ENCODE data around the gene COL4A4. TPM values are rescaled to one million over a fixed set of nuclear protein-coding genes. Genes with fewer than 3 reads are reported as not detected.

COL4A4 gene
- total RNA-seq, 5 donors from 2014 or later (not counting 1 experiment from before 2014, with no cell fraction given) = 0.08 to 0.28 (median 0.20) TPM

GRCh38 chr2:227054006-227054405 lies 110.0 kb downstream of the COL4A4 start:
- no peak overlapping the region for H3K4me3 Mint-ChIP-seq
- POLR2A ChIA-PET = no interaction called here
- Histone ChIP-seq H3K27me3 (replicated peaks in 1 of 2; ENCODE audit: control insufficient read depth in 2 of 2, extremely low read depth in 1 of 2, insufficient read depth in 2 of 2, low read length in 1 of 2) (peaks cover 0 to 3% of the 10 kb centered on the region in 2 experiments), H3K36me3 (ENCODE audit: control insufficient read depth in 2 of 2, extremely low read depth in 1 of 2, insufficient read depth in 1 of 2, low read length in 1 of 2) (no peaks in the 10 kb centered on the region), H3K9me3 (no peaks in the 10 kb centered on the region), H3K4me1 (ENCODE audit: control insufficient read depth in 1 of 2, extremely low read depth in 1 of 2, insufficient read depth in 2 of 2, low read length in 2 of 2) (no peaks in the 10 kb centered on the region), H3K27ac (ENCODE audit: low read length) (no peak overlapping the region), H3K4me3 (ENCODE audit: control insufficient read depth in 1 of 2, extremely low read depth in 1 of 2, low read length in 1 of 2) (no peak overlapping the region)
- H3K27ac Mint-ChIP-seq = no peak overlapping the region
- CTCF ChIA-PET = no interaction called here
- no peaks in the 10 kb centered on the region for H3K4me1 Mint-ChIP-seq
- no peak for DNase-seq
- H3K27me3 Mint-ChIP-seq = peaks cover 5 to 8% of the 10 kb centered on the region in 2 donors
- WGBS (ENCODE audit: insufficient coverage) = no CpG with 5 or more reads among the region's 1 CpG
- no peaks in the 10 kb centered on the region for H3K36me3 Mint-ChIP-seq
- ATAC-seq (replicated peaks in 1 of 4) = no peak
- no peaks in the 10 kb centered on the region for H3K9me3 Mint-ChIP-seq

- Mint-ChIP-seq H3K4me3 (no peak overlapping the region), H3K4me1 (no peaks in the 10 kb centered on the region), H3K27me3 (peaks cover 0 to 6% of the 10 kb centered on the region in 2 donors), H3K9me3 (peaks cover 0 to 5% (median 4%) of the 10 kb centered on the region in 3 donors), H3K36me3 (no peaks in the 10 kb centered on the region), H3K27ac (no peak overlapping the region)
- DNase-seq (no peak), ATAC-seq (replicated peaks in 1 of 4) (no peak)
- Histone ChIP-seq H3K4me1 (ENCODE audit: control insufficient read depth in 1 of 2, extremely low read depth in 1 of 2, insufficient read depth in 2 of 2, low read length in 2 of 2) (no peaks in the 10 kb centered on the region), H3K9me3 (no peaks in the 10 kb centered on the region), H3K36me3 (ENCODE audit: control insufficient read depth in 2 of 2, extremely low read depth in 1 of 2, insufficient read depth in 1 of 2, low read length in 1 of 2) (no peaks in the 10 kb centered on the region), H3K4me3 (ENCODE audit: control insufficient read depth in 1 of 2, extremely low read depth in 1 of 2, low read length in 1 of 2) (no peak overlapping the region), H3K27me3 (replicated peaks in 1 of 2; ENCODE audit: control insufficient read depth in 2 of 2, extremely low read depth in 1 of 2, insufficient read depth in 2 of 2, low read length in 1 of 2) (peaks cover 0 to 3% of the 10 kb centered on the region in 2 experiments), H3K27ac (ENCODE audit: low read length) (no peak overlapping the region)
- CTCF ChIA-PET = no interaction called here
- WGBS (ENCODE audit: insufficient coverage) = 74% methylated on average over 3 of the region's 6 CpGs
- POLR2A ChIA-PET = interaction anchor here in 1 of 2 donors (0.6 kb wide), 1 partner anchor 233 kb away, joined by 13 read pairs; no protein-coding TSS in a partner anchor
These were observed 111.1 kb downstream of the COL4A4 start for GRCh38 chr2:227052879-227053278.

- Histone ChIP-seq H3K27me3 (replicated peaks in 1 of 2; ENCODE audit: control insufficient read depth in 2 of 2, extremely low read depth in 1 of 2, insufficient read depth in 2 of 2, low read length in 1 of 2) (peaks cover 0 to 5% of the 10 kb centered on the region in 2 experiments), H3K9me3 (no peaks in the 10 kb centered on the region), H3K36me3 (ENCODE audit: control insufficient read depth in 2 of 2, extremely low read depth in 1 of 2, insufficient read depth in 1 of 2, low read length in 1 of 2) (no peaks in the 10 kb centered on the region), H3K4me1 (ENCODE audit: control insufficient read depth in 1 of 2, extremely low read depth in 1 of 2, insufficient read depth in 2 of 2, low read length in 2 of 2) (no peaks in the 10 kb centered on the region), H3K27ac (ENCODE audit: low read length) (no peak overlapping the region), H3K4me3 (ENCODE audit: control insufficient read depth in 1 of 2, extremely low read depth in 1 of 2, low read length in 1 of 2) (no peak overlapping the region)
- Mint-ChIP-seq H3K4me1 (no peaks in the 10 kb centered on the region), H3K27me3 (peaks cover 17 to 23% of the 10 kb centered on the region in 2 donors), H3K4me3 (no peak overlapping the region), H3K27ac (no peak overlapping the region), H3K36me3 (no peaks in the 10 kb centered on the region), H3K9me3 (peaks cover 0 to 5% (median 4%) of the 10 kb centered on the region in 3 donors)
- ATAC-seq (replicated peaks in 1 of 4) (no peak), DNase-seq (no peak)
- ChIA-PET CTCF (no interaction called here), POLR2A (no interaction called here)
- no CpG with 5 or more reads among the region's 3 CpGs for WGBS (ENCODE audit: insufficient coverage)
These were observed 120.0 kb downstream of the COL4A4 start for GRCh38 chr2:227043981-227044380.

- no peak for ATAC-seq (replicated peaks in 1 of 4)
- ChIA-PET CTCF (interaction anchor here in 1 of 2 donors (0.6 kb wide), 1 partner anchor 10 kb away, joined by 3 read pairs; no protein-coding TSS in a partner anchor), POLR2A (no interaction called here)
- Histone ChIP-seq H3K9me3 (no peaks in the 10 kb centered on the region), H3K27me3 (replicated peaks in 1 of 2; ENCODE audit: control insufficient read depth in 2 of 2, extremely low read depth in 1 of 2, insufficient read depth in 2 of 2, low read length in 1 of 2) (peaks cover 0 to 8% of the 10 kb centered on the region in 2 experiments), H3K27ac (ENCODE audit: low read length) (no peak overlapping the region), H3K4me3 (ENCODE audit: control insufficient read depth in 1 of 2, extremely low read depth in 1 of 2, low read length in 1 of 2) (no peak overlapping the region), H3K36me3 (ENCODE audit: control insufficient read depth in 2 of 2, extremely low read depth in 1 of 2, insufficient read depth in 1 of 2, low read length in 1 of 2) (no peaks in the 10 kb centered on the region), H3K4me1 (ENCODE audit: control insufficient read depth in 1 of 2, extremely low read depth in 1 of 2, insufficient read depth in 2 of 2, low read length in 2 of 2) (no peaks in the 10 kb centered on the region)
- Mint-ChIP-seq H3K4me3 (no peak overlapping the region), H3K27ac (no peak overlapping the region), H3K9me3 (no peaks in the 10 kb centered on the region), H3K4me1 (no peaks in the 10 kb centered on the region), H3K27me3 (peaks cover 24 to 40% of the 10 kb centered on the region in 2 donors), H3K36me3 (no peaks in the 10 kb centered on the region)
- no peak for DNase-seq
- WGBS (ENCODE audit: insufficient coverage) = no CpG with 5 or more reads among the region's 1 CpG
These were observed 125.3 kb downstream of the COL4A4 start for GRCh38 chr2:227038550-227039189.

GRCh38 chr2:227036527-227036926 lies 127.5 kb downstream of the COL4A4 start:
- Histone ChIP-seq H3K27me3 (replicated peaks in 1 of 2; ENCODE audit: control insufficient read depth in 2 of 2, extremely low read depth in 1 of 2, insufficient read depth in 2 of 2, low read length in 1 of 2) (peaks cover 0 to 9% of the 10 kb centered on the region in 2 experiments), H3K36me3 (ENCODE audit: control insufficient read depth in 2 of 2, extremely low read depth in 1 of 2, insufficient read depth in 1 of 2, low read length in 1 of 2) (no peaks in the 10 kb centered on the region), H3K4me1 (ENCODE audit: control insufficient read depth in 1 of 2, extremely low read depth in 1 of 2, insufficient read depth in 2 of 2, low read length in 2 of 2) (no peaks in the 10 kb centered on the region), H3K4me3 (ENCODE audit: control insufficient read depth in 1 of 2, extremely low read depth in 1 of 2, low read length in 1 of 2) (no peak overlapping the region), H3K27ac (ENCODE audit: low read length) (no peak overlapping the region), H3K9me3 (no peaks in the 10 kb centered on the region)
- Mint-ChIP-seq H3K36me3 (no peaks in the 10 kb centered on the region), H3K9me3 (no peaks in the 10 kb centered on the region), H3K4me1 (no peaks in the 10 kb centered on the region), H3K27me3 (peaks cover 15 to 33% of the 10 kb centered on the region in 2 donors), H3K4me3 (no peak overlapping the region), H3K27ac (no peak overlapping the region)
- CTCF ChIA-PET = no interaction called here
- 92% methylated on average over 2 of the region's 3 CpGs for WGBS (ENCODE audit: insufficient coverage)
- DNase-seq (no peak), ATAC-seq (replicated peaks in 1 of 4) (no peak)
- POLR2A ChIA-PET = no interaction called here

- H3K36me3 Mint-ChIP-seq = no peaks in the 10 kb centered on the region
- H3K36me3 ChIP-seq (ENCODE audit: control insufficient read depth in 2 of 2, extremely low read depth in 1 of 2, insufficient read depth in 1 of 2, low read length in 1 of 2) = no peaks in the 10 kb centered on the region
- H3K4me3 Mint-ChIP-seq = no peak overlapping the region
- H3K27me3 Mint-ChIP-seq = peaks cover 15 to 30% of the 10 kb centered on the region in 2 donors
- POLR2A ChIA-PET = no interaction called here
- no peaks in the 10 kb centered on the region for H3K4me1 Mint-ChIP-seq
- no peaks in the 10 kb centered on the region for H3K9me3 ChIP-seq
- peaks cover 0 to 9% of the 10 kb centered on the region in 2 experiments for H3K27me3 ChIP-seq (replicated peaks in 1 of 2; ENCODE audit: control insufficient read depth in 2 of 2, extremely low read depth in 1 of 2, insufficient read depth in 2 of 2, low read length in 1 of 2)
- WGBS (ENCODE audit: insufficient coverage) = 68% methylated on average over 2 of the region's 7 CpGs
- ATAC-seq (replicated peaks in 1 of 4) (no peak), DNase-seq (no peak)
- no peak overlapping the region for H3K27ac ChIP-seq (ENCODE audit: low read length)
- H3K9me3 Mint-ChIP-seq = no peaks in the 10 kb centered on the region
- CTCF ChIA-PET = no interaction called here
- H3K4me3 ChIP-seq (ENCODE audit: control insufficient read depth in 1 of 2, extremely low read depth in 1 of 2, low read length in 1 of 2) = no peak overlapping the region
- no peaks in the 10 kb centered on the region for H3K4me1 ChIP-seq (ENCODE audit: control insufficient read depth in 1 of 2, extremely low read depth in 1 of 2, insufficient read depth in 2 of 2, low read length in 2 of 2)
- H3K27ac Mint-ChIP-seq = no peak overlapping the region
These were observed 128.2 kb downstream of the COL4A4 start for GRCh38 chr2:227035711-227036367.

Data from T-cell (primary cell).